Rectal smooth muscle tissue (tissue), 1 donor: ENCODE results near the gene GOLGA6D.
"Not testable (repeated sequence)": the region's sequence is repeated elsewhere in the genome, so short reads cannot be mapped to it uniquely, and the experiment has no call there.

Source experiments
- H3K27ac ChIP-seq: one replicate; pipeline ENCODE4 v1.7.0; 2013; ENCODE audit warnings: low read depth, low read length, inconsistent platforms
- H3K27me3 ChIP-seq: one replicate; pipeline ENCODE4 v1.7.0; 2013; ENCODE audit warnings: low read length; ENCODE audit not compliant: control insufficient read depth, insufficient read depth
- H3K36me3 ChIP-seq: one replicate; pipeline ENCODE4 v1.7.0; 2013; ENCODE audit warnings: low read length; ENCODE audit not compliant: control insufficient read depth, insufficient read depth
- H3K4me1 ChIP-seq: one replicate; pipeline ENCODE4 v1.7.0; 2013; ENCODE audit warnings: low read length; ENCODE audit not compliant: control insufficient read depth, insufficient read depth
- H3K4me3 ChIP-seq: one replicate; pipeline ENCODE4 v1.7.0; 2013; ENCODE audit warnings: low read length
- H3K9ac ChIP-seq: one replicate; pipeline ENCODE4 v1.7.0; 2013; ENCODE audit warnings: low read length

GOLGA6D gene

DNA sequence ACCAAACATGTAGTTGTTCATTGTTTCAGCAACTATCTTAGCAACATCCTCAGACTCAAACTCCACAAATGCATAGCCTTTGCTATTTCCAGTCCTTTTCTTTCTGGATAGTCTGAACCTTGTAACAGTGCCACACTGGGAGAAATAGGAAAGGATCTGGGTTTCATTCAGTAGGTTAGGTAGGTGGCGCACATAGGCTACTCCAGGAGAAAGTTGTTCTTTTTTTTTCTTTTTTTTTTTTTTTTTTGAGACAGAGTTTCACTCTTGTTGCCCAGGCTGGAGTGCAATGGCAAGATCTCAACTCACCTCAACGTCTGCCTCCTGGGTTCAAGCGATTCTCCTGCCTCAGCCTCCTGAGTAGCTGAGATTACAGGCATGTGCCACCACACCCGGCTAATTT lies 30.4 kb upstream of the GOLGA6D start:
- H3K4me3 ChIP-seq, H3K4me1 ChIP-seq: not testable (repeated sequence)

DNA sequence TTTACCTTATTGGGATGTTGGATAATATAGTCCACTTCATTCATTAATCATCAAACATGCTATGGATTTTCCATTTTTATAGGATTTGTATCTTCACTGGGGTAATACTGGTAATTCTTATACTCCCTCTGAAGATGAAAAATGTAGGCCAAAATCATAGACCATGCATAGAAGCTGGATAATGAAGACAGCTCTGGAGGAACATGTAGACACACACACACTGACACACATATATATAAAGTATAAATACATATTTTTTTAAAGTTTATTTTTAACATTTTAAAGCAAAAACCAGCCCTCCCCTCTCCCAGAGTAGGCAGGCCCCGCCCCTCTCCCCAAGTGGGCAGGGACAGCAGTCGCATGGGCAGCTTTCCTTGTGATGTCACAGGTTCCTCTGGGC lies 24.6 kb upstream of the GOLGA6D start, which contains the start of gene GOLGA6C:
TSS of gene GOLGA6C (plus strand) at position 301 of the 400 bp plus-strand sequence. CDS start 265 bp downstream, outside the sequence.
- not testable (repeated sequence) for H3K36me3 ChIP-seq, H3K9ac ChIP-seq, H3K27me3 ChIP-seq, H3K4me3 ChIP-seq, H3K27ac ChIP-seq, H3K4me1 ChIP-seq

More for the DNA sequence above, 30.4 kb upstream of the GOLGA6D start:
- H3K36me3 ChIP-seq, H3K9ac ChIP-seq, H3K27ac ChIP-seq, H3K27me3 ChIP-seq: not testable (repeated sequence)

DNA sequence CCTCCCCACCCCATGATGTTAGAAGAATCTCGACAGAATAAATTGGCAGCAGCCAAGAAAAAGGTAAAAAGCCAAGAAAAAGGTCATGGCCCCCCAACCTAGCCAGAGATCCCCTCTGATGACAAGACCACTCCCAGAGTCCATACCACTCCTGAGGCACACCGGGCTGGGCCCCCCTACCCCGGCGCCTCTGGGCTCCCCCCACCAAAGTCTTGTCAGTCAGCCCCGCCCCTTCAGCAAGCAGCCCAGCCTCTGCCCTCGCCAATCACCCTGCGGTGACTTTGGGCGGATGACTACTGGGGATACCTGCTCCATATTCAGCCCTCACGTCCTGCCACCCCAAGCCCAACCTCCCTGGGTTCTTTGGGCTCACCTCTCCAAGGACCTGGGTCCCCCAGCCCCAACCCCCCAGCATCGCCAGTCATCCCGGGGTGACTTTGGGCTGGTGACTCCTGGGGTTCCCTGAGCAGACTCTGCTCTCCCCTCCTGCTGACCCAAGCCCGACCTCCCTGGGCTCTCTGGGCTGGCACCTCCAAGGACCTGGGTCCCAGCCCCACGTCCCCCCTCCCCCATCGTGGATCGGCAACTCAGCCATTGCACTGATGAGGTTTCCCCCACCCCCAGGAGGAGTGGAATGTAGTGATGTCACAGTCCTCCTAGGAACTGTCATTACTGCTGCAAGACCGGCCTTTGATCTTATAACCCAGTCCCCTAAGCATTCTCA lies 23.9 kb upstream of the GOLGA6D start:
- H3K4me3 ChIP-seq, result not testable (repeated sequence)

DNA sequence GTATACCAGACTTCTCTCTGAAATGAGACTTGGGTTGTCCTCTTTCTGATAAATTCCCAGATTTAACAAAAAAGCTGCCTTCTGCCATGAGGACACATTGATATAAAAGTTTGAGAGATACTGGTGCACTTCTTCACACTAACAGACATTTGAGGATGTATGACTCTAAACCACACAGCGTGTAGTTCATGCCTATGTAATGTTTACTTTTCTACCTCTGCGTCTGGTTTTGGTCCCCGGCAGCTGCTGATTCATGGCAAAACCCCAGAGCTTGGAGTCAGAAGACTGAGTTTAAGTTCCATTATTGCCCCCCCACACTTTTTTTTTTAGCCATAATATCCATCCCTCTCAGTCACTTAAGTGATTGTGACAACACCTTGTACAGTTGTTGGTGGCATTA lies 22.8 kb upstream of the GOLGA6D start:
- H3K4me3 ChIP-seq, H3K9ac ChIP-seq, H3K36me3 ChIP-seq, H3K27ac ChIP-seq, H3K27me3 ChIP-seq, H3K4me1 ChIP-seq: not testable (repeated sequence)

More for the DNA sequence above, 23.9 kb upstream of the GOLGA6D start:
- not testable (repeated sequence) for H3K36me3 ChIP-seq, H3K4me1 ChIP-seq, H3K27me3 ChIP-seq, H3K27ac ChIP-seq, H3K9ac ChIP-seq

DNA sequence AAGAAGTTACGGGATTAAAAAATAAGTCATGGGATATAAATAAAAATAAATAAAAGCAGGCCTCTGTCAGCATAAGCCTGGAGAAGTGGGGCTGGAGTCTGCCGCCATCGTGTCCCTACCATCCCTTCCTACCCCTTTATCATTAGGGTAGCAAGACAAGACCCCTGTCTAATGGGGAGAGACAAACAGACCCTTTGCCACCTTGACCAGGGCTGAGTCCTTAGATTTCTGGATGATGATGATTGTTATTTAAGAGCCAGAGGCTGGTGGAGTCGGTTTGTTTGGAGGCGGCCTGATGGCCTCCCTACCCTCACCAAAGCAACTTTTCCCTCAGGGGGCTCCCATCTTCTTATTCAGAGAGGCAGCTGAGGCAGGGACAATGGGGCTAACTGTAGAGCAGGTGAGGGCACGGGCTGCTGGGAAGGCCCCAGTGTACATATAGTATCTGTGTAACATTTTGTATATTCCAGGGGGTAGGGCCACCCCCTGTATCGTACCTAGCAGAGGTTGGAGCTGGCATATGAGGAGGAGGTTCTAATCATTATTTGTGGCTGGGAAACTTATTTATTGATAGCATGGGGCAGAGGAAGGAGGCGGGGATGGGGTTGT lies 8.8 kb upstream of the GOLGA6D start:
- not testable (repeated sequence) for H3K27ac ChIP-seq, H3K36me3 ChIP-seq, H3K4me1 ChIP-seq, H3K27me3 ChIP-seq, H3K9ac ChIP-seq, H3K4me3 ChIP-seq

DNA sequence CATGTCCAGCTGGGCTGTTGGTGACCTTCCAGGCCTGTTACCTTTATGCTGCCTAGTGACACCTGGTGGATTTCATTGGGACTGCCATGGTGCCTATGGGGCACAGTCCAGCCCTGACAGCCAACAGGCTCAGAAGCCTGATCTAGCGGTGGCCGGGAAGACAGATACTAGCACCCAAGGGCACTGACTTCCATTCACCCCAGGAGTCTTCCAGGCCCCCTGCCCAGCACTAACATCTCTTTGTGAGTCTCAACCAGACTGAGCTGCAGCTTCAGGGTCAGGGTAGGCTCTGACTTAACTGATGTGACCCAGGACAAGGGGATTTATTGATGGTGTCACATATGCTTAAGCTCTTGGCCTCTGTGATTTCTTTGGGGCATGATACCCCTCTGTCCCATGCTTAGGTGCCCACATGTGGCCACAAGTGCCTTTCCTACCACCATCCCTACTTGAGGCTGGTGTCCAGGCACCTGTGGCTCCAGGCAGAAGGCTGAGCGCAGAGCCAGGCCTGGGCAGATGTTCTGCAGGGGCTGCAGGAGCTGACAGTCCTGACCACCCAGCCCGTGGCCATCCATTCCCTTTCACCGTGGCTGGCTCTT lies 8.0 kb upstream of the GOLGA6D start:
- not testable (repeated sequence) for H3K27ac ChIP-seq, H3K27me3 ChIP-seq, H3K36me3 ChIP-seq, H3K4me1 ChIP-seq, H3K4me3 ChIP-seq, H3K9ac ChIP-seq

DNA sequence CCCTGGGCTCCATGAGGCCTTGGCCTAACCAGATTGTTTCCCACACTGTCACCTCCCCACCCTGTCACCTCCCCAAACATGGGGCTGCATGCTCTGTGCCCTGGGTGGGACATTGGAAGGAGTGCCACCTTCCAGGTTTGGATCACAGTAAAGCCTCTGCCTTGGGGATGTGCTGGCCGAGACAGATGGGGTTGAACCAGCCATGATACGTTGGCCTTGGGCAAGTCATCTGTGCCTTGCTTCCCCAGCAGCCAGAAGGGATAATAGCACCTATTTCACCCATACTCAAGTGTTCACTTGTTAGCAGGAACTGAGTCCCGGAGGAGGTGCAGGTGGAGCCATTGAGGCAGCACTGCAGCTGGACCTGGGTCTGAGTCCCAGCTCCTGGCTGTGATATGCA lies 7.0 kb upstream of the GOLGA6D start:
- H3K4me3 ChIP-seq, H3K27ac ChIP-seq, H3K4me1 ChIP-seq, H3K9ac ChIP-seq, H3K27me3 ChIP-seq, H3K36me3 ChIP-seq: not testable (repeated sequence)

DNA sequence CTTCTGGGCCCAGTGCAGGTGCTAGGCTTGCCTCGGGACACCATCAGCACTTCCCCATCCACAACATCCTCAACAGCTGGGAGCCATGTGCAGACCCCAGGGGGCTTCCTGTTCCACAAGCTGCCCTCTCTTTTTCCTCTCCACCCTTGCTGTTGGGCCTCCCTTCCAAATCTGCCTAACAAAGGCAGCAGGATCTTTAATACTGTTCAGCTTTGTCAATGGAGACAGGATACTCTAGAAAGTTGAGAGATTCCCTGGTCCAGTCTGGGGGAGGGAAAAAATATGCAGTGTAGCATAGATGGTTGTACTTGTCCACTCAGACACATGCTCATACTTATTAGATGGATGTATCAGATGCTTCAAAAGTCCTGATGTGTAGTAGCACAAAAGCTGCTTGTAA lies 4.1 kb upstream of the GOLGA6D start:
- H3K36me3 ChIP-seq, H3K27ac ChIP-seq, H3K27me3 ChIP-seq, H3K4me1 ChIP-seq, H3K9ac ChIP-seq, H3K4me3 ChIP-seq: not testable (repeated sequence)

DNA sequence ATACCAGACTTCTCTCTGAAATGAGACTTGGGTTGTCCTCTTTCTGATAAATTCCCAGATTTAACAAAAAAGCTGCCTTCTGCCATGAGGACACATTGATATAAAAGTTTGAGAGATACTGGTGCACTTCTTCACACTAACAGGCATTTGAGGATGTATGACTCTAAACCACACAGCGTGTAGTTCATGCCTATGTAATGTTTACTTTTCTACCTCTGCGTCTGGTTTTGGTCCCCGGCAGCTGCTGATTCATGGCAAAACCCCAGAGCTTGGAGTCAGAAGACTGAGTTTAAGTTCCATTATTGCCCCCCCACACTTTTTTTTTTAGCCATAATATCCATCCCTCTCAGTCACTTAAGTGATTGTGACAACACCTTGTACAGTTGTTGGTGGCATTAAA lies 1.5 kb downstream of the GOLGA6D start:
- not testable (repeated sequence) for H3K27ac ChIP-seq, H3K4me3 ChIP-seq, H3K27me3 ChIP-seq, H3K4me1 ChIP-seq, H3K9ac ChIP-seq, H3K36me3 ChIP-seq

DNA sequence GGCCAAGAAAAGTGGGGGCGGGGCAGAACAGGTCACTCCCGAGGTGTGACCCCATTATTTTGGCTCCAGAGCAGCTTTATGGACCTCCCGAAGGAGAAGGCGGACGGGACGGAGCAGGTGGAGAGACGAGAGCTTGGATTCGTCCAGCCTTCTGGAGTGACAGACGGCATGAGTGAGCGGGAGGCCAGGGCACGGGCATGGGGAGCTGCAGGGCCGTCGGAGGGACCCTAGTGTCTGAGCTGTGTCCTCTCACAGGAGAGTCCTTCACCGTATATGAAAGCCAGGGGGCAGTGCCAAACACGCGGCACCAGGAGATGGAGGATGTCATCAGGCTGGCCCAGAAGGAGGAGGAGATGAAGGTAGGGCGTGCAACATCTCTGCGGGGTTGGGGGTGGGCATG lies 11.0 kb downstream of the GOLGA6D start:
- H3K9ac ChIP-seq, H3K36me3 ChIP-seq, H3K27me3 ChIP-seq, H3K4me1 ChIP-seq, H3K4me3 ChIP-seq, H3K27ac ChIP-seq: not testable (repeated sequence)

DNA sequence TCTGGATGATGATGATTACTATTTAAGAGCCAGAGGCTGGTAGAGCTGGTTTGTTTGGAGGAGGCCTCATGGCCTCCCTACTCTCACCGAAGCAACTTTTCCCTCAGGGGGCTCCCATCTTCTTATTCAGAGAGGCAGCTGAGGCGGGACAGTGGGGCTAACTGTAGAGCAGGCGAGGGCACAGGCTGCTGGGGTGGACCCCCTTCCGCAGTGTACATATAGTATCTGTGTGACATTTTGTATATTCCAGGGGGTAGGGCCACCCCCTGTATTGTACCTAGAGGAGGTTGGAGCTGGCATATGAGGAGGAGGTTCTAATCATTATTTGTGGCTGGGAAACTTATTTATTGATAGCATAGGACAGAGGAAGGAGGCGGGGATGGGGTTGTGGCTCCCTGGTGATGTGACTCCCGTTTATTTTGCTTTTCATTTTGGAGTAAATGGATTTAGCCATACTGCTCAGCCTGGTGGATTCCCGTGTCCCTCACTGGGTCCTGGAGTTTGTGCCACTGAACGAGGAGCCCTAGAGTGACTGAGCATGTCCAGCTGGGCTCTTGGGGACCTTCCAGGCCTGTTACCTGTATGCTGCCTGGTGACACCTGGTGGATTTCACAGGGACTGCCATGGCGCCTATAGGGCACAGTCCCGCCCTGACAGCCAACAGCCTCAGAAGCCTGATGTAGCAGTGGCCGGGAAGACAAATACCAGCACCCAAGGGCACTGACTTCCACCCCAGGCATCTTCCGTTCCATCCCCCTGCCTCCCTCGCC lies 16.1 kb downstream of the GOLGA6D start:
- not testable (repeated sequence) for H3K27ac ChIP-seq, H3K36me3 ChIP-seq, H3K4me1 ChIP-seq, H3K27me3 ChIP-seq, H3K4me3 ChIP-seq, H3K9ac ChIP-seq

DNA sequence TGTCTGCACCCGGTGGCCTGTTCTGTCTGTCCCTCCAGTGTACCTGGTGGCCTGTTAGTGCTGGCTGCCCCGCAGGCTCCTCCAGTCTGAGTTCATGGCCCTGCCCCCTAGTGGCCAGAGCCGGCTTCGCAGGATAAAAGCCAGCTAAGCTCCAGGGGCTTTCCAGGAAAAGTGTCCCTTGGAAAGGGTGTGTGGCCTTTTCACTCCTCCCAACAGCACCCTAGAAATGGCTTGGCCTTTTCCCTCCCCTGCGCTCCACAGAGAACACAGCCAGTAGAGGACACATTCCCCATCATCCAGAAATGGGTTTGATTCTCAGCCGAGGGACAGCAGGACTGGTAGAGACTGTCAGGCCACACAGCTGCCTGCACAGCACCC lies 16.7 kb downstream of the GOLGA6D start:
- H3K27ac ChIP-seq, H3K9ac ChIP-seq, H3K36me3 ChIP-seq, H3K4me1 ChIP-seq, H3K4me3 ChIP-seq, H3K27me3 ChIP-seq: not testable (repeated sequence)
